Measurements from ENCODE around the gene SLC39A9.

Gene SLC39A9

GRCh38 chr14:69479696-69480095 is 81.2 kb downstream of the SLC39A9 start:
- peaks cover 0 to 14% (median 13%) of the 10 kb centered on the region in 5 donors for H3K4me1 ChIP-seq (ENCODE audit: control insufficient read depth in 5 of 5, insufficient read depth in 5 of 5, low read length in 5 of 5)
- H3K4me3 ChIP-seq (ENCODE audit: low read depth in 1 of 5, low read length in 5 of 5) = no peak overlapping the region
- H3K9me3 ChIP-seq (ENCODE audit: control insufficient read depth in 5 of 5, low read length in 5 of 5) = no peaks in the 10 kb centered on the region
- no peak overlapping the region for H3K9ac ChIP-seq (ENCODE audit: low read length in 5 of 5)
- H3K36me3 ChIP-seq (ENCODE audit: control insufficient read depth in 5 of 5, insufficient read depth in 5 of 5, low read length in 5 of 5) = no peaks in the 10 kb centered on the region
- H3K27ac ChIP-seq (ENCODE audit: low read depth, low read length) = no peak overlapping the region
- H3K27me3 ChIP-seq (ENCODE audit: control insufficient read depth in 5 of 5, insufficient read depth in 4 of 5, low read length in 5 of 5) = peaks cover 6 to 17% (median 10%) of the 10 kb centered on the region in 5 donors

GRCh38 chr14:69480136-69480535 is 81.6 kb downstream of the SLC39A9 start:
- Histone ChIP-seq H3K4me1 (ENCODE audit: control insufficient read depth in 5 of 5, insufficient read depth in 5 of 5, low read length in 5 of 5) (peaks cover 0 to 19% (median 18%) of the 10 kb centered on the region in 5 donors), H3K9ac (ENCODE audit: low read length in 5 of 5) (no peak overlapping the region), H3K4me3 (ENCODE audit: low read depth in 1 of 5, low read length in 5 of 5) (no peak overlapping the region), H3K36me3 (ENCODE audit: control insufficient read depth in 5 of 5, insufficient read depth in 5 of 5, low read length in 5 of 5) (no peaks in the 10 kb centered on the region), H3K9me3 (ENCODE audit: control insufficient read depth in 5 of 5, low read length in 5 of 5) (no peaks in the 10 kb centered on the region), H3K27ac (ENCODE audit: low read depth, low read length) (no peak overlapping the region), H3K27me3 (ENCODE audit: control insufficient read depth in 5 of 5, insufficient read depth in 4 of 5, low read length in 5 of 5) (peaks cover 11 to 21% (median 15%) of the 10 kb centered on the region in 5 donors)

GRCh38 chr14:69481815-69482568 is 83.5 kb downstream of the SLC39A9 start:
- no peaks in the 10 kb centered on the region for H3K36me3 ChIP-seq (ENCODE audit: control insufficient read depth in 5 of 5, insufficient read depth in 5 of 5, low read length in 5 of 5)
- H3K4me3 ChIP-seq (ENCODE audit: low read depth in 1 of 5, low read length in 5 of 5) = no peak overlapping the region
- H3K9ac ChIP-seq (ENCODE audit: low read length in 5 of 5) = no peak overlapping the region
- H3K4me1 ChIP-seq (ENCODE audit: control insufficient read depth in 5 of 5, insufficient read depth in 5 of 5, low read length in 5 of 5) = peaks cover 0 to 19% (median 18%) of the 10 kb centered on the region in 5 donors
- H3K27me3 ChIP-seq (ENCODE audit: control insufficient read depth in 5 of 5, insufficient read depth in 4 of 5, low read length in 5 of 5) = peaks cover 29 to 39% (median 33%) of the 10 kb centered on the region in 5 donors
- no peak overlapping the region for H3K27ac ChIP-seq (ENCODE audit: low read depth, low read length)
- no peaks in the 10 kb centered on the region for H3K9me3 ChIP-seq (ENCODE audit: control insufficient read depth in 5 of 5, low read length in 5 of 5)

- no peak overlapping the region for H3K27ac ChIP-seq (ENCODE audit: low read depth, low read length)
These were observed 85.4 kb downstream of the SLC39A9 start for GRCh38 chr14:69483765-69484443.

GRCh38 chr14:69484444-69485314 is 86.2 kb downstream of the SLC39A9 start, which contains the start of gene PLEKHD1:
TSS of gene PLEKHD1 (plus strand) at chr14:69484728. CDS start at chr14:69484966, 238 bp downstream.
- Histone ChIP-seq H3K9ac (ENCODE audit: low read length in 5 of 5) (no peak within 1 kb of the TSS), H3K27ac (ENCODE audit: low read depth, low read length) (no peak within 1 kb of the TSS), H3K9me3 (ENCODE audit: control insufficient read depth in 5 of 5, low read length in 5 of 5) (no peaks in the 10 kb centered on the region), H3K27me3 (ENCODE audit: control insufficient read depth in 5 of 5, insufficient read depth in 4 of 5, low read length in 5 of 5) (peaks cover 34 to 48% (median 40%) of the 10 kb centered on the region in 5 donors), H3K4me3 (ENCODE audit: low read depth in 1 of 5, low read length in 5 of 5) (peak within 1 kb of the TSS in 4 of 5 donors; percentile 39 to 56 (median 40)), H3K4me1 (ENCODE audit: control insufficient read depth in 5 of 5, insufficient read depth in 5 of 5, low read length in 5 of 5) (peaks cover 0 to 21% (median 19%) of the 10 kb centered on the region in 5 donors), H3K36me3 (ENCODE audit: control insufficient read depth in 5 of 5, insufficient read depth in 5 of 5, low read length in 5 of 5) (no peaks in the 10 kb centered on the region)

More at GRCh38 chr14:69483765-69484443, 85.4 kb downstream of the SLC39A9 start:
- no peaks in the 10 kb centered on the region for H3K36me3 ChIP-seq (ENCODE audit: control insufficient read depth in 5 of 5, insufficient read depth in 5 of 5, low read length in 5 of 5)
- H3K9ac ChIP-seq (ENCODE audit: low read length in 5 of 5) = no peak overlapping the region
- peak overlapping the region in 4 of 5 donors; percentile 39 to 56 (median 40) for H3K4me3 ChIP-seq (ENCODE audit: low read depth in 1 of 5, low read length in 5 of 5)
- peaks cover 34 to 48% (median 40%) of the 10 kb centered on the region in 5 donors for H3K27me3 ChIP-seq (ENCODE audit: control insufficient read depth in 5 of 5, insufficient read depth in 4 of 5, low read length in 5 of 5)
- H3K4me1 ChIP-seq (ENCODE audit: control insufficient read depth in 5 of 5, insufficient read depth in 5 of 5, low read length in 5 of 5) = peaks cover 0 to 21% (median 19%) of the 10 kb centered on the region in 5 donors
- H3K9me3 ChIP-seq (ENCODE audit: control insufficient read depth in 5 of 5, low read length in 5 of 5) = no peaks in the 10 kb centered on the region

DNA sequence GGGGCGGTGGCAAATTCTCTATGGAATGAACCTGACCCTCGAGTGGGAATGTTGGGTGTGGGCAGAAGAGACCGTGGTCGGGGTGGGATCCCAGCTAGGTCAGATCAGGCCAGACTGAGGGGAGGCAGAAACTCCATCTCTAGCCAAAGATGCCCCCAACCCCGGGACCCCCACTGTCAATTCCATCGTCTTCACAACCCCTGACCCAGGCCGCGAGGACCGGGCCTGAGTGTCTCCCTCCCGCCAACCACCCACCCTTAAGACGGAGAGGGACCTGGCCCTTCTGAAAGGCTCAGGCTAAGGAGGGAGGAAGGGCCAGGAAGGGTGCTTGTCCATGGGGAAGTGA is 86.8 kb downstream of the SLC39A9 start:
- Histone ChIP-seq H3K4me3 (ENCODE audit: low read depth in 1 of 5, low read length in 5 of 5) (no peak overlapping the region), H3K27me3 (ENCODE audit: control insufficient read depth in 5 of 5, insufficient read depth in 4 of 5, low read length in 5 of 5) (peaks cover 34 to 48% (median 40%) of the 10 kb centered on the region in 5 donors), H3K9ac (ENCODE audit: low read length in 5 of 5) (no peak overlapping the region), H3K36me3 (ENCODE audit: control insufficient read depth in 5 of 5, insufficient read depth in 5 of 5, low read length in 5 of 5) (no peaks in the 10 kb centered on the region), H3K4me1 (ENCODE audit: control insufficient read depth in 5 of 5, insufficient read depth in 5 of 5, low read length in 5 of 5) (peaks cover 0 to 21% (median 19%) of the 10 kb centered on the region in 5 donors), H3K27ac (ENCODE audit: low read depth, low read length) (no peak overlapping the region), H3K9me3 (ENCODE audit: control insufficient read depth in 5 of 5, low read length in 5 of 5) (no peaks in the 10 kb centered on the region)

- Histone ChIP-seq H3K4me3 (ENCODE audit: low read depth in 1 of 5, low read length in 5 of 5) (no peak overlapping the region), H3K9ac (ENCODE audit: low read length in 5 of 5) (no peak overlapping the region), H3K27me3 (ENCODE audit: control insufficient read depth in 5 of 5, insufficient read depth in 4 of 5, low read length in 5 of 5) (peaks cover 34 to 48% (median 40%) of the 10 kb centered on the region in 5 donors), H3K4me1 (ENCODE audit: control insufficient read depth in 5 of 5, insufficient read depth in 5 of 5, low read length in 5 of 5) (peaks cover 0 to 21% (median 19%) of the 10 kb centered on the region in 5 donors), H3K27ac (ENCODE audit: low read depth, low read length) (no peak overlapping the region), H3K36me3 (ENCODE audit: control insufficient read depth in 5 of 5, insufficient read depth in 5 of 5, low read length in 5 of 5) (no peaks in the 10 kb centered on the region), H3K9me3 (ENCODE audit: control insufficient read depth in 5 of 5, low read length in 5 of 5) (no peaks in the 10 kb centered on the region)
These were observed 87.2 kb downstream of the SLC39A9 start for GRCh38 chr14:69485701-69486100.

GRCh38 chr14:69487226-69487625 is 88.7 kb downstream of the SLC39A9 start:
- H3K27me3 ChIP-seq (ENCODE audit: control insufficient read depth in 5 of 5, insufficient read depth in 4 of 5, low read length in 5 of 5) = peaks cover 34 to 48% (median 40%) of the 10 kb centered on the region in 5 donors
- H3K4me3 ChIP-seq (ENCODE audit: low read depth in 1 of 5, low read length in 5 of 5) = no peak overlapping the region
- no peak overlapping the region for H3K27ac ChIP-seq (ENCODE audit: low read depth, low read length)
- H3K4me1 ChIP-seq (ENCODE audit: control insufficient read depth in 5 of 5, insufficient read depth in 5 of 5, low read length in 5 of 5) = peaks cover 0 to 21% (median 19%) of the 10 kb centered on the region in 5 donors
- H3K36me3 ChIP-seq (ENCODE audit: control insufficient read depth in 5 of 5, insufficient read depth in 5 of 5, low read length in 5 of 5) = no peaks in the 10 kb centered on the region
- no peak overlapping the region for H3K9ac ChIP-seq (ENCODE audit: low read length in 5 of 5)
- H3K9me3 ChIP-seq (ENCODE audit: control insufficient read depth in 5 of 5, low read length in 5 of 5) = no peaks in the 10 kb centered on the region

- peaks cover 34 to 48% (median 38%) of the 10 kb centered on the region in 5 donors for H3K27me3 ChIP-seq (ENCODE audit: control insufficient read depth in 5 of 5, insufficient read depth in 4 of 5, low read length in 5 of 5)
- no peak overlapping the region for H3K27ac ChIP-seq (ENCODE audit: low read depth, low read length)
- H3K36me3 ChIP-seq (ENCODE audit: control insufficient read depth in 5 of 5, insufficient read depth in 5 of 5, low read length in 5 of 5) = no peaks in the 10 kb centered on the region
- H3K4me3 ChIP-seq (ENCODE audit: low read depth in 1 of 5, low read length in 5 of 5) = no peak overlapping the region
- no peaks in the 10 kb centered on the region for H3K9me3 ChIP-seq (ENCODE audit: control insufficient read depth in 5 of 5, low read length in 5 of 5)
- H3K4me1 ChIP-seq (ENCODE audit: control insufficient read depth in 5 of 5, insufficient read depth in 5 of 5, low read length in 5 of 5) = peaks cover 0 to 21% (median 19%) of the 10 kb centered on the region in 5 donors
- no peak overlapping the region for H3K9ac ChIP-seq (ENCODE audit: low read length in 5 of 5)
These were observed 89.3 kb downstream of the SLC39A9 start for GRCh38 chr14:69487771-69488170.

Data from subcutaneous abdominal adipose tissue (tissue), 5 donors.